Measurements from ENCODE around the gene POLR2E. TPM values are rescaled to one million over a fixed set of nuclear protein-coding genes. Genes with fewer than 3 reads are reported as not detected.

POLR2E gene
- total RNA-seq, 2 donors from 2014 or later = 24.9 to 78.1 TPM

- Histone ChIP-seq H3K27ac (peak overlapping the region; percentile 13 to 99 (median 65)), H3K27me3 (no peaks in the 10 kb centered on the region), H3K9me3 (no peaks in the 10 kb centered on the region), H3K4me1 (peaks cover 42% of the 10 kb centered on the region), H3K4me3 (no peak overlapping the region), H3K36me3 (replicated peaks in 1 of 2; ENCODE audit: insufficient read depth in 1 of 2, low read depth in 2 of 2) (no peaks in the 10 kb centered on the region)
- TF ChIP-seq, protein P1, sequence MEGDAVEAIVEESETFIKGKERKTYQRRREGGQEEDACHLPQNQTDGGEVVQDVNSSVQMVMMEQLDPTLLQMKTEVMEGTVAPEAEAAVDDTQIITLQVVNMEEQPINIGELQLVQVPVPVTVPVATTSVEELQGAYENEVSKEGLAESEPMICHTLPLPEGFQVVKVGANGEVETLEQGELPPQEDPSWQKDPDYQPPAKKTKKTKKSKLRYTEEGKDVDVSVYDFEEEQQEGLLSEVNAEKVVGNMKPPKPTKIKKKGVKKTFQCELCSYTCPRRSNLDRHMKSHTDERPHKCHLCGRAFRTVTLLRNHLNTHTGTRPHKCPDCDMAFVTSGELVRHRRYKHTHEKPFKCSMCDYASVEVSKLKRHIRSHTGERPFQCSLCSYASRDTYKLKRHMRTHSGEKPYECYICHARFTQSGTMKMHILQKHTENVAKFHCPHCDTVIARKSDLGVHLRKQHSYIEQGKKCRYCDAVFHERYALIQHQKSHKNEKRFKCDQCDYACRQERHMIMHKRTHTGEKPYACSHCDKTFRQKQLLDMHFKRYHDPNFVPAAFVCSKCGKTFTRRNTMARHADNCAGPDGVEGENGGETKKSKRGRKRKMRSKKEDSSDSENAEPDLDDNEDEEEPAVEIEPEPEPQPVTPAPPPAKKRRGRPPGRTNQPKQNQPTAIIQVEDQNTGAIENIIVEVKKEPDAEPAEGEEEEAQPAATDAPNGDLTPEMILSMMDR (IDR thresholded peaks at IDR 0.05) = no peak
- TF ChIP-seq POLR2A (IDR thresholded peaks at IDR 0.05) = no peak
- intact Hi-C loops (cut with DNase I) = no loop called here
- DNase-seq (peak in 1 of 4 donors; percentile 59), ATAC-seq (no peak)
- 43 to 44% methylated on average over 8 to 9 of the region's 9 CpGs for WGBS, 2 donors
Measured at GRCh38 chr19:1101337-1101698, 6.1 kb upstream of the POLR2E start.

- Histone ChIP-seq H3K9me3 (no peaks in the 10 kb centered on the region), H3K36me3 (replicated peaks in 1 of 2; ENCODE audit: insufficient read depth in 1 of 2, low read depth in 2 of 2) (no peaks in the 10 kb centered on the region), H3K4me1 (peaks cover 47% of the 10 kb centered on the region), H3K27ac (peak overlapping the region in 1 of 4 donors; percentile 18), H3K4me3 (no peak overlapping the region), H3K27me3 (no peaks in the 10 kb centered on the region)
- intact Hi-C loops (cut with DNase I) = no loop called here
- 33 to 43% methylated on average over 14 to 15 of the region's 15 CpGs for WGBS, 2 donors
- DNase-seq = no peak
- TF ChIP-seq POLR2A (IDR thresholded peaks at IDR 0.05) = no peak
- TF ChIP-seq, protein P1 (IDR thresholded peaks at IDR 0.05) = no peak
- ATAC-seq = no peak
Measured at GRCh38 chr19:1098177-1099051, 3.2 kb upstream of the POLR2E start.

DNA sequence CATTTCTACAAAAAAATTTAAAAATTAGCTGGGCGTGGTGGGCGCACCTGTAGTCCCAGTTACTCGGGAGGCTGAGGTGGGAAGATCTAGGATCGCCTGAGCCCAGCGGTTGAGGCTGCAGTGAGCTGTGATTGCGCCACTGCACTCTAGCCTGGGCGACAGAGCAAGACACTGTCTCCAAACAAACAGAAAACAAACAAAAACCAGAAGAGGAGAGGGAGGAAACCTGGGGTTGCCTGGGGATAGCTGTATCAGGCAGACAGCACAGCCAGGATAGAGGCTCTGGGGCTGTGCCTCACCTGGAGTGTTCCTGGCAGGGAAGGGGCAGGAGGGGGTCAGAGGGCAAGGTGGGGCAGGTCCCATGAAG lies 2.6 kb upstream of the POLR2E start:
- intact Hi-C loops (cut with DNase I) = no loop called here
- WGBS, 2 donors = 56% methylated on average over 7 of the region's 7 CpGs
- DNase-seq (no peak), ATAC-seq (no peak)
- Histone ChIP-seq H3K4me3 (no peak overlapping the region), H3K4me1 (peaks cover 45% of the 10 kb centered on the region), H3K27ac (peak overlapping the region in 1 of 4 donors; percentile 18), H3K36me3 (replicated peaks in 1 of 2; ENCODE audit: insufficient read depth in 1 of 2, low read depth in 2 of 2) (no peaks in the 10 kb centered on the region), H3K9me3 (no peaks in the 10 kb centered on the region), H3K27me3 (no peaks in the 10 kb centered on the region)
- TF ChIP-seq, protein P1 (IDR thresholded peaks at IDR 0.05) = no peak
- no peak for TF ChIP-seq POLR2A (IDR thresholded peaks at IDR 0.05)

- peaks cover 25% of the 10 kb centered on the region for H3K4me1 ChIP-seq
- TF ChIP-seq POLR2A (IDR thresholded peaks at IDR 0.05) = no peak
Measured at GRCh38 chr19:1094655-1094977, 559 bp downstream of the POLR2E start.

DNA sequence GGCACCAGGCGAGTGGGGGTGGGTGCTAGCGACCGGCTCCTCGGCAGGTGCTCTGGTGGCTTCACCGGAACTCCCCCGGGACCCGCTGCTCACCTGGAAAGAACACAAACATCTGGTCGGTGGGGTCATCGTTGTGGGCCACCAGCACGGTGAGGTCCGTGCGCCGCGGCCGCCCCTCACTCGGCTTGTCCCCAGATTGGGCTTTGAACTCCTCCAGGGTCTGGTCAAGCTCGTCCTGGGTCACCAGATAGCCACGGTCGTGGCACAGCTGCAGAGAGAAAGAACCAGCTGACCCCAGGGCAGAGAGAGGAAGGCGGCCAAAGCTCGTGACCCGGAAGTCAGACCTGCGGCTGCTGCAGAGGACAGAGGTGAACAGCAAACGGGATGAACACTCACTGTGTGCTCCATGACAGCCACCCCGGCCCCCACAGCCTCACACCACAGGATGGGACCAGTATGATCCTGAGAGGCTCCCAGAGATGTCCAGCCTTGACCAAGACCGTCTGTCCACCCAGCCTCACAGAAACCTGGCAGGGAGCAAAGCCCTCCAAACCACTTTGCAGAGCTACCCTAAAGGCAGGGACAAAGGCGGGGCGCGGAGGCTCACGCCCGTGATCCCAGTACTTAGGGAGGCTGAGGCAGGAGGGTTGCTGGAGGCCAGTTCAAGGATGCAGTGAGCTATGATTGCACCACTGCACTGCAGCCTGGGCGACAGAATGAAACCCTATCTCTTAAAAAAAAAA lies 1.2 kb downstream of the POLR2E start:
- H3K4me3 ChIP-seq = peak overlapping the region in 1 of 2 donors; percentile 87
- H3K27ac ChIP-seq = no peak overlapping the region
- peak in 1 of 4 donors; percentile 5 for DNase-seq
- H3K36me3 ChIP-seq (replicated peaks in 1 of 2; ENCODE audit: insufficient read depth in 1 of 2, low read depth in 2 of 2) = peaks cover 2 to 11% of the 10 kb centered on the region in 2 donors
- H3K27me3 ChIP-seq = no peaks in the 10 kb centered on the region
- no peaks in the 10 kb centered on the region for H3K9me3 ChIP-seq
- 0 to 59% methylated on average over 2 to 32 of the region's 32 CpGs for WGBS, 2 donors
- ATAC-seq = no peak
- intact Hi-C loops (cut with DNase I) = no loop called here
- TF ChIP-seq POLR2A (IDR thresholded peaks at IDR 0.05) = no peak
- TF ChIP-seq, protein P1 (IDR thresholded peaks at IDR 0.05) = no peak
- peaks cover 25% of the 10 kb centered on the region for H3K4me1 ChIP-seq

More at GRCh38 chr19:1094655-1094977, 559 bp downstream of the POLR2E start:
- Histone ChIP-seq H3K36me3 (replicated peaks in 1 of 2; ENCODE audit: insufficient read depth in 1 of 2, low read depth in 2 of 2) (peaks cover 2 to 11% of the 10 kb centered on the region in 2 donors), H3K4me3 (peak overlapping the region; percentile 74 to 87), H3K27ac (peak overlapping the region in 3 of 4 donors; percentile 41 to 60 (median 58)), H3K9me3 (no peaks in the 10 kb centered on the region), H3K27me3 (no peaks in the 10 kb centered on the region)
- DNase-seq = no peak
- 0 to 2% methylated on average over 5 to 19 of the region's 19 CpGs for WGBS, 2 donors
- intact Hi-C loops (cut with DNase I) = no loop called here
- no peak for ATAC-seq

Data from body of pancreas (tissue), 4 donors.